NCI-H82 (cell line): ENCODE results near the gene ANKDD1A.
A peak's percentile ranks its signal among the peaks of the same experiment; 100 is the strongest.

Source experiments
- DNase-seq: peaks from one replicate; lab custom pipeline; 2025; lab: John Stamatoyannopoulos, UW

ANKDD1A gene

DNA sequence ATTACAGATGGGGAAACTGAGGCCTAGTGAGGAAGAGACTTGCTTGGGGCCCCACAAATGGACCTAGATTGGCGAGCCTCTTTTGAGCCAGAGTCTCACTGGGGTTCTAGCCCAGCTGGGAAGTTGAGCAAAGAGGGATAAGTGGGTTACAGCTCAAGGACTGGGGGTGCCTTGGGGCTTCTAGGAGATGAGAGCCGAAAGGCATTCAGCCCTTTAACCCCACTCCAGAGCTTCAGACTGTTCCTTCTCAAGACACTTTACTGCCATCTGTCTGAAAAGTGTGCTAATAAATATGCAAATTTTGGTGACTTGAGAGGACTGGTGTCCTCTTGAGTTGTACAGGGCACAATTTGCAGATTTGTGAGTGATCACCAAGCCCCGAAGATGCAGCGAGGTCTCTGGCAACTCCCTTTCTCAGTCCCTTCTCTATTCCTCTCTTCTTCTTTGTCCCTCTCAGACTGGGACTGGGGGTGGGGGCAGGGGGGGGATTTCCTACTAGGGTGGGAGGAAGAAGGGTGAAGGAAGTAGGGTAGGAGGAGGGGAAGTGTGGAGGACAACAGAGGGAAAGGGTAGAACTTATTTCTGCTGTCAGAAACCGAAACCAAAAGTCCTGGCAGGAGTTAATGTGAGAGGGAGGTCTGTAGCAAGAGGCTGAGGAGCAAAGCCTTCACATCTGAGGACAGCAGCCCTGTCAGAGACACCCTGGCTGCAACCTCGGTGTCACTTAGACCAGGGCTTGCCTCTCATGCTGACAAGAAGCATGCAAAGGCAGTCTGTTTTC, 16.2 kb upstream of the ANKDD1A start:
- peak; percentile 19 for DNase-seq

DNA sequence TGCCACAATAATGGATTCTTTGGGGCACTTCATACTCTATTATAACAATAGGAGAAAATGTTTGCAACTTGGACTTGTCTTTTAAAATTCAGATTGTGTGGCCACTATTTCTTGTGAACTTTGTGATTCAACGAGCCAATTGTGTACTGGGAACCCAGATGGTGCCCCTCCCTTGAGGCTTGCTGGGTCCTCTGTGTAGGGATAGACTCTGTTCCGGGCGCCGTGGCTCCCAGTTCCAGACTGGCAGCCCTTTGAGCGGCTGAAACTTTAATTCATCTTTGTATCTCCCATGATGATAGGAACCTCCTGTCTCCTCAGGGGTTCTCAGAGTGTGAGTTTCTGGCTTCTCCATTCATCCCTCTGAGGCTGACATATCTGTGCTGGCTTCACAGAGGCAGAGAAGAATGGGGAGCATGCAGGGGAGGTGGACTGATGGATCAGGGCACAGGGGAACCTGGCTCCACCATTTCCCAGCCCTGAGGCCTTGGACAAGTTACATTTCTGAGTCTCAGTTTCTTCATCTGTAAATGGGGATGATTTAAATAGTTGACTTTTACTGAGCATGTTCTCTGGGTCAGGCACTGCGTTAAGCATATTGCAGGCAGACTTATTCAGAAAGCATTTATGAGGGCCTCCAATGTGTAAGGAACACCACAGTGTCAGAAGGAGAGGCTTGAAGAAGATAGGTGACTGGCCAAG, 15.2 kb upstream of the ANKDD1A start:
- DNase-seq = no peak

DNA sequence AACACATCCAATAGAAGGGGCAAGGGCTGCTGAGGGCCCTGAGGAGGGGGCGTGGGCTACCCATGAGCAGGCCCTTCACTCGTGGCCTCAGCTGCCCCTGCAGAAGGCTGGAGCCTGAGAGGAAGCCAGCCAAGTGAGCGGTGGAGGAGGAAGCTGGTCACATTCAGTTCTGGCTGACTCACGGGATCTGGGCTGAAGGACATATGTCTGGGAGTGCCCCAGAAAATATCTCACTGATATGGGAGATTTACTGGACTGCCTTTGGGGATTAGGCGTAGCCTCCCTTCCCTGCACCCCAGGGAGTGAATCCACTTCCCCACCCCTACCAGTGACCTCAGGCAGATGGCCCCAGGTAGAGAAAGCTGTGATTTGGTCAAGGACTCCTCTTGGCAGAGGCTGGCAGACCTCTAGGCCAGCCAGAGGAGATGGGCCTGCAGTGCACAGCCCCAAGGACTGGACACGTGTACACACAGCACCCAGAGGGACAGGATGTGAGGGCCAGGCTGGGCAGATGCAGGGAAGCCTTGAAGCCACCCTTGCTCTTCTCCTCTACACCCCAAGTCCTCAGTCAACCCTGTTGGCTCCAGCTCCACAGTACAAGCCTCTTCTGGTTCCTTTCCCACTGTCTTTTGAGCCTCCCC, 14.2 kb upstream of the ANKDD1A start:
- peak; percentile 23 for DNase-seq

- DNase-seq = no peak
Measured at GRCh38 chr15:64898406-64898805, 13.3 kb upstream of the ANKDD1A start.

GRCh38 chr15:64901141-64901540, 10.6 kb upstream of the ANKDD1A start:
- no peak for DNase-seq

GRCh38 chr15:64901914-64902313, 9.8 kb upstream of the ANKDD1A start:
- no peak for DNase-seq

- DNase-seq = no peak
Measured at GRCh38 chr15:64902863-64903262, 8.8 kb upstream of the ANKDD1A start.

DNA sequence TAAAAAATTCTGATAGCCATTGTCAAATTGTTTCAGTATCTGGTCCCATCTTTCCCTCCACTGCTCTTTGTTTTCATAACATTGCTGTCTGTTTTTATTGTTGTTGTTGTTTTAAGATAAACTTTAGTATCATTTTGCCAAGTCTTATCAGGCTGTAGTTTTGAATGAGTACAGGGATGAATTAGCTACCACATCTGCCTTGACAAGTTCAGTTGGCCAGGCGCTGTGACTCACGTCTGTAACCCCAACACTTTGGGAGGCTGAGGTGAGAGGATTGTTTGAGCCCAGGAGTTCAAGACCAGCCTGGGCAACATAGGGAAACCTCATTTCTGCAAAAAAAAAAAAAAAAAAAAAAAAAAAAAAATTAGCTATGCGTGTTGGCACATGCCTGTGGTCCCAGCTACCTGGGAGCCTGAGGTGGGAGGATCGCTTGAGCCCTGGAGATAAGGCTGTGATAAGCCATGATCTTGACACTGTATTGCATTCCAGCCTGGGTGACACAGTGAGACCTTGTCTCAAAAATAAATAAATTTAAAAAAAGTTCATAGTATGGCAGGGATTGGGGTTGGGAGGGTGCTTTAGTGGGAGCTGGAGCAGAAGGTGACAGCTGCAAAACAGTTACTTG, 8.3 kb upstream of the ANKDD1A start:
- no peak for DNase-seq

DNA sequence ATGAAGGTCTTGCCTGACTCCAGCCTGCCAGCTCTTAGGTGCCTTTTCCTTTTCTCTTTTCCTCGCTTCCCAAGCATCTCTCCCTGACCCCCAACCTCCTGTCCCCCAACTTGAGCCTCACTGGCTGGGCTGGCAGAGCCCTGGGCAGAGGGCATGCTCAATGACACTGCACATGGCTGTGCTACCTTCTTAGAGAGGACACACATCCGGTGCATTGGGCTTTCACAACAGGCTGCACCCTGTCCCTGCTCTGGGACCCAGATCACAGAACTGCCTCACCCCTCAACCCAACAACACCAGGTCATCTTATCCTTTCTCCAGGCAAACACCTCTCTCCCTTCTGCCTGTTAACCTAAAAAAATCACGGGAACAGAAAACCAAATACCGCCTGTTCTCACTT, 7.5 kb upstream of the ANKDD1A start:
- no peak for DNase-seq

- DNase-seq = peak; percentile 91
Measured at GRCh38 chr15:64905119-64905831, 6.4 kb upstream of the ANKDD1A start.

- DNase-seq = no peak
Measured at GRCh38 chr15:64905941-64906340, 5.8 kb upstream of the ANKDD1A start.

GRCh38 chr15:64906402-64906801, 5.3 kb upstream of the ANKDD1A start:
- DNase-seq = no peak

GRCh38 chr15:64907991-64908390, 3.7 kb upstream of the ANKDD1A start:
- no peak for DNase-seq

GRCh38 chr15:64909546-64909945, 2.2 kb upstream of the ANKDD1A start:
- no peak for DNase-seq

DNA sequence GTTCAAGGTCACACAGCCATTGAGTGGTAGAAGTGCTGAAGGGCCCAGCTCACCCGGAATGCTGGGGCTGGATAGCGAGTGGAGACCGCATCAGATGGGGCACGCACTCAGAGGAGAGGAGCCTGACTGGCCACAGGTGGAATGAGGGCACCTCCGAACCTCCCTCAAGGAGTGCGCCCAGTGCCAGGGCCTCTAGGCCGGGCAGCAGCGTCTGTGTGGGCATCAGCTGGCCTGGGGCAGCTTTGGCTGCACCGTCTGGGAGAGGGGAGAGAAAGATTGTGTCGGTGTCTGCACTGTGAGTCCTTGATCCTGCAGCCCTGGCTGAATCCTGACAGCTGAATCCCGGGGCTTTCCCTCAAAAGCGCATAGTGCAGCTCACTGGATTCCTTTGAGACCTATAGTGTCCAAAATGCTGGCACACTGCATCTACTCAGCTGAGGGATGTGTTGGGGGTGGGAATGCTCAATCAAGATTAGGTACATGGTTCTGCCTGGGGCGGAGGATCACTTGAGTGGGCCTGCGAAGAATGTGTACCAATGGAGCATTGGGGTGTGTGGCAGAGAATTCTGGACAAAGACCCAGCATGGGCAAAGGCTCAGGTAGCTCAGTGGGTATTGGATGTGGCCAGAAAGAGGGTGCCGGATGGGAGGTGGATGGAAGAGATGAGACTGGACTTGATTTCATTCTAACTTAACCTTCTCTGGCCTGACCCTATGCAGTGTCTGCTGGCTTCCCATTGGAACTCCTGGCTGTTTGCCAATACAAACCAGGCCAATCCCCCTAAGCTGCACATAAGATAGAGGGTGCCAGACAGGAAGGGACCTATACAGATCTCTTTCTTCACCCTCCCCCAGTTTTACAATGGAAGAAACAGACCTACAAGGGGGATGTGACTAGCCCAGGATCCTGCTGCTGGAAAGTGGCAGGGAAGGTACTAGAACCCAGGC, 950 bp downstream of the ANKDD1A start:
- peak; percentile 82 for DNase-seq

DNA sequence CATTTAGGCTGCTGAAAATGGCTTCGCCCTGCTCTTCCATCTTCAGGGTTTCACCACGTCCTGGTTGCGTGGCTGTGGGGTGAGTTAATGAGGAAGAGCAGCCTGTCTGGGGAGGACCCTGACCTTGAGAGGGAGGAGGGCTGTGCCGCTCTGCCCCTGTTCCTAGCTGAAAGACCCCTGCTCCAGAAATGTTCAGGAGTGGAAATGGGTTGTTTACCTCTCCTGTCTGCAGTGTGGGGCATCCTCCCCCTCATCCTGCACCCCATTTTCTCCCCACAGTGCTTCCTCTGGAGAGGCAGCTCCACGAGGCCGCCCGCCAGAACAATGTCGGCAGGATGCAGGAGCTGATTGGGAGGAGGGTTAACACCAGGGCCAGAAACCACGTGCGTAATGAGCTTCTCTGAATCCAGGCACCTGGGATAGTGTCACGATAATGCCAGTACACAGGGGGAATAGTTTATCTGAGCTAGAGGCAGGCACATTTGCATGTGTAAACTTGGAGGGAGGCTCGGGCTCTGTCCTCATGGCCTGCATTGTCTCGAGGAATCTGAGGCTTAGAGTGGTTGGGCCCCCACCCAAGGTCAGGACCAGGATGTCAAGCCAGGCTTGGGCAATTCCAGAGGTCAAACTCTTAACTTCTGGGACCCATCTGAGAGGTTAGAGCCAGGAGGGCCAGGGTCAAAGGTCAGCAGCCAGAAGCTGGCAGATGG, 4.0 kb downstream of the ANKDD1A start:
- DNase-seq = no peak

- no peak for DNase-seq
Measured at GRCh38 chr15:64916365-64916764, 4.7 kb downstream of the ANKDD1A start.

DNA sequence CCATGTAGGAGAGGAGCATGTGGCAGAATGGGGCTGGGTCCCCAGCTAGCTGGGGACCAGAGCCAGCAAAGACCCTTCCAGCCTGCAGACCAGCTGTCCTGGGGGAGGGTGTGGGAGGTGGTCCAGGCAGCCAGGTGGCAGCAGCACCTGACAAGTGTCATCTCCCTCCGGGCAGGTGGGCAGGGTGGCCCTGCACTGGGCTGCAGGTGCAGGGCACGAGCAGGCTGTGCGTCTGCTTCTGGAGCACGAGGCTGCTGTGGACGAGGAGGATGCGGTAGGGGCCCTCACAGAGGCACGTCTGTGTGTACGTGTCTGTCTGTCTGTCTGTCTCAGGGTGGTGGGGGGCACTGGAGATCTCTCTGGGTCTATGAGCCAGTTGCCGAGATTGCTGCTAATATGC, 5.5 kb downstream of the ANKDD1A start:
- no peak for DNase-seq

DNA sequence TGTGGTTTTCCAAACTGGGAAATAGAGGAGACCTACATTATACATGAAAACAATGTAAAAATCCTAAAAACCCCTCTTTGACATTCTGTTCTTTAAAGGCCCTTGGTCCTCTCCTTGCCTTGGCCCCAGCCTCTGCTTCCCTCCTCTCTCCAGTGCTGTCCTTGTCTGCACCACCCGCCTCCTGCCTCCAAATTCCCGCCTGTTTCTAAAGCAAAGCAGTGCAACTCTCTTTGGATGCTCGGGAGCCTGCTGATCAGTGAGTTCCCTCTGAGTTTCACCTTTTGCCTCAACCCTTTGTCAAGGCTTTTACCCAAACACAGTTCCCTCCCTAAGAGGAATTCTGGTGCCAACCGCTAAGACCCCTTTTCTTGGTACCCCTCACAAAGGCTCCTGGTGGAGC, 8.0 kb downstream of the ANKDD1A start:
- DNase-seq = no peak

DNA sequence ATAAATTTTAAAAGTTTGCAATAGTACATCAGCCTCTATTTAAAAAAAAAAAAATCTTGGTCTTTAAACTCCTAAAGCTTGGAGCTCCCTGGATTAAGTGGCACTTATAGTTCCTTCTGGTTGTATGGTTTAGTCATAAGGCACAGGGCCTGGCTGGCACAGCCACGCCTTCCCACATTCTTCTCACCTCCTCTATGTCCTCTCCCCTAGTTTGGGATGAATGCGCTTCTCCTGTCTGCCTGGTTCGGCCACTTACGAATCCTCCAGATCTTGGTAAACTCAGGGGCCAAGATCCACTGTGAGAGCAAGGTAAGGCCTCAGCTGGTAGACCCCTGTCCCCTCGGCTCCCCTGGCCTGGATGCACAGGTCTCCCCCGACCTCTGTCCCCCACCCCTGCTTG, 10.0 kb downstream of the ANKDD1A start:
- DNase-seq = no peak
